Lower lobe of right lung (tissue), 2 donors: ENCODE data around the gene FBXO24. TPM values are rescaled to one million over a fixed set of nuclear protein-coding genes. Genes with fewer than 3 reads are reported as not detected.
"Not testable (repeated sequence)": the region's sequence is repeated elsewhere in the genome, so short reads cannot be mapped to it uniquely, and the experiment has no call there.

Experiments
- ATAC-seq, 2 donors: fragments of 200-7000 bp; cut with Tn5 transposase; one replicate each; pipeline ENCODE4 v1.9.1; 2020 to 2022; ENCODE audit warnings: mild to moderate bottlenecking in 2 of 2, moderate library complexity in 2 of 2
- DNase-seq: peaks from one replicate; pipeline ENCODE4 v3.0.0-alpha.2; 2020
- H3K27ac ChIP-seq: fragments of 200-600 bp; one replicate; pipeline ENCODE4 v1.8.0; 2022
- H3K27me3 ChIP-seq: fragments of 200-600 bp; one replicate; pipeline ENCODE4 v1.8.0; 2022; ENCODE audit warnings: low read depth
- H3K36me3 ChIP-seq: fragments of 200-600 bp; one replicate; pipeline ENCODE4 v1.8.0; 2022; ENCODE audit warnings: mild to moderate bottlenecking
- H3K4me1 ChIP-seq: fragments of 200-600 bp; one replicate; pipeline ENCODE4 v1.8.0; 2022
- H3K4me3 ChIP-seq: fragments of 200-600 bp; one replicate; pipeline ENCODE4 v1.8.0; 2022; ENCODE audit warnings: mild to moderate bottlenecking
- H3K9me3 ChIP-seq: fragments of 200-600 bp; one replicate; pipeline ENCODE4 v1.8.0; 2022
- intact Hi-C: fragments of 100-400 bp; cut with DNase I; formaldehyde crosslinking; loops from one replicate; pipeline ENCODE4 v1.11.0; 2022
- total RNA-seq: library from RNA; stranded (reverse); fragmentation: NEBNext Ultra II Directional; extraction: Animal tissue kit (Norgen Biotek cat#: 25700); gene quantifications from one replicate; pipeline ENCODE4 v1.2.1, GENCODE V29; 2021
- TF ChIP-seq, protein P1 (sequence below): fragments of 200-600 bp; IDR thresholded peaks from one replicate; pipeline ENCODE4 v1.8.0; 2022; ENCODE audit warnings: antibody characterized with exemption, mild to moderate bottlenecking
- donor health status: DM: no; HTN: yes; CAD: no; lungs with severe emphysema.

The FBXO24 gene
- total RNA-seq, 1 donor from 2014 or later: 0.74 TPM

- intact Hi-C loops: loop anchor here (10.0 kb wide), 1 partner anchor 132 kb away; the partner anchor contains the start of gene GIGYF1
- DNase-seq (no peak), ATAC-seq (no peak)
- Histone ChIP-seq H3K4me1 (peaks cover 14% of the 10 kb centered on the region), H3K4me3 (no peak overlapping the region), H3K27me3 (no peaks in the 10 kb centered on the region), H3K9me3 (no peaks in the 10 kb centered on the region), H3K36me3 (peaks cover 39% of the 10 kb centered on the region), H3K27ac (no peak overlapping the region)
- TF ChIP-seq, protein P1, sequence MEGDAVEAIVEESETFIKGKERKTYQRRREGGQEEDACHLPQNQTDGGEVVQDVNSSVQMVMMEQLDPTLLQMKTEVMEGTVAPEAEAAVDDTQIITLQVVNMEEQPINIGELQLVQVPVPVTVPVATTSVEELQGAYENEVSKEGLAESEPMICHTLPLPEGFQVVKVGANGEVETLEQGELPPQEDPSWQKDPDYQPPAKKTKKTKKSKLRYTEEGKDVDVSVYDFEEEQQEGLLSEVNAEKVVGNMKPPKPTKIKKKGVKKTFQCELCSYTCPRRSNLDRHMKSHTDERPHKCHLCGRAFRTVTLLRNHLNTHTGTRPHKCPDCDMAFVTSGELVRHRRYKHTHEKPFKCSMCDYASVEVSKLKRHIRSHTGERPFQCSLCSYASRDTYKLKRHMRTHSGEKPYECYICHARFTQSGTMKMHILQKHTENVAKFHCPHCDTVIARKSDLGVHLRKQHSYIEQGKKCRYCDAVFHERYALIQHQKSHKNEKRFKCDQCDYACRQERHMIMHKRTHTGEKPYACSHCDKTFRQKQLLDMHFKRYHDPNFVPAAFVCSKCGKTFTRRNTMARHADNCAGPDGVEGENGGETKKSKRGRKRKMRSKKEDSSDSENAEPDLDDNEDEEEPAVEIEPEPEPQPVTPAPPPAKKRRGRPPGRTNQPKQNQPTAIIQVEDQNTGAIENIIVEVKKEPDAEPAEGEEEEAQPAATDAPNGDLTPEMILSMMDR: no peak
These were observed 23.7 kb upstream of the FBXO24 start for GRCh38 chr7:100562195-100563099.

GRCh38 chr7:100563100-100563564 lies 23.0 kb upstream of the FBXO24 start:
- Histone ChIP-seq H3K27ac (no peak overlapping the region), H3K4me3 (no peak overlapping the region), H3K27me3 (no peaks in the 10 kb centered on the region), H3K9me3 (no peaks in the 10 kb centered on the region), H3K4me1 (peaks cover 14% of the 10 kb centered on the region), H3K36me3 (peaks cover 35% of the 10 kb centered on the region)
- DNase-seq: no peak
- intact Hi-C loops: loop anchor here (10.0 kb wide), 1 partner anchor 132 kb away; the partner anchor contains the start of gene GIGYF1
- TF ChIP-seq, protein P1: no peak
- no peak for ATAC-seq

- ATAC-seq: peak; percentile 75 to 76
- intact Hi-C loops: loop anchor here (10.0 kb wide), 1 partner anchor 131 kb away; the partner anchor contains the start of gene GIGYF1
These were observed 22.2 kb upstream of the FBXO24 start for GRCh38 chr7:100563809-100564400.

DNA sequence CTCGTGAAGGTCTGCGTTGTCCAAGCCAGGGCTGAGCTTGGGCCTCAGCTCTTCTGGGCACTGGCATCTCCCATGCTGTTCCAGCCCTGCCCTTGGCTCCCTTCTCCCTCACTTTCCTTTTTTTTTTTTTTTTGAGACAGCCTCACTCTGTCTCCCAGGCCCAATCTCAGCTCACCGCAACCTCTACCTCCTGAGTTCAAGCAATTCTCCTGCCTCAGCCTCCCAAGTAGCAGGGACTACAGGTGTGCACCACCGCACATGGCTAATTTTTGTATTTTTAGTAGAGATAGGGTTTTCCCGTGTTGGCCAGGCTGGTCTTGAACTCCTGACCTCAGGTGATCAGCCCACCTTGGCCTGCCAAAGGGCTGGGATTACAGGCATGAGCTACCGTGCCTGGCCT lies 21.7 kb upstream of the FBXO24 start:
- H3K4me1 ChIP-seq: peaks cover 14% of the 10 kb centered on the region
- not testable (repeated sequence) for DNase-seq, H3K4me3 ChIP-seq, ATAC-seq, H3K9me3 ChIP-seq, H3K27me3 ChIP-seq, H3K27ac ChIP-seq
- intact Hi-C loops: loop anchor here (10.0 kb wide), 1 partner anchor 130 kb away; the partner anchor contains the start of gene GIGYF1
- H3K36me3 ChIP-seq: peaks cover 35% of the 10 kb centered on the region

More at GRCh38 chr7:100563809-100564400, 22.2 kb upstream of the FBXO24 start:
- peak; percentile 87 for DNase-seq
- TF ChIP-seq, protein P1: peak; percentile 96
- Histone ChIP-seq H3K27me3 (no peaks in the 10 kb centered on the region), H3K27ac (no peak overlapping the region), H3K36me3 (peaks cover 35% of the 10 kb centered on the region), H3K4me3 (no peak overlapping the region), H3K9me3 (no peaks in the 10 kb centered on the region), H3K4me1 (peaks cover 14% of the 10 kb centered on the region)

GRCh38 chr7:100565133-100565571 lies 21.0 kb upstream of the FBXO24 start:
- no peak overlapping the region for H3K27ac ChIP-seq
- H3K4me3 ChIP-seq: no peak overlapping the region
- intact Hi-C loops: loop anchor here (10.0 kb wide), 1 partner anchor 130 kb away; the partner anchor contains the start of gene GIGYF1
- peaks cover 15% of the 10 kb centered on the region for H3K4me1 ChIP-seq
- no peaks in the 10 kb centered on the region for H3K9me3 ChIP-seq
- DNase-seq: no peak
- H3K36me3 ChIP-seq: peaks cover 35% of the 10 kb centered on the region
- no peaks in the 10 kb centered on the region for H3K27me3 ChIP-seq
- no peak for ATAC-seq
- TF ChIP-seq, protein P1: no peak
